ENCODE data around the gene ARID2. TPM values are rescaled to one million over a fixed set of nuclear protein-coding genes. Genes with fewer than 3 reads are reported as not detected.

Gene ARID2
- total and polyA plus RNA-seq, 2 of the 4 experiments (the other 2 are of a cell fraction): 5.4 to 28.1 TPM

DNA sequence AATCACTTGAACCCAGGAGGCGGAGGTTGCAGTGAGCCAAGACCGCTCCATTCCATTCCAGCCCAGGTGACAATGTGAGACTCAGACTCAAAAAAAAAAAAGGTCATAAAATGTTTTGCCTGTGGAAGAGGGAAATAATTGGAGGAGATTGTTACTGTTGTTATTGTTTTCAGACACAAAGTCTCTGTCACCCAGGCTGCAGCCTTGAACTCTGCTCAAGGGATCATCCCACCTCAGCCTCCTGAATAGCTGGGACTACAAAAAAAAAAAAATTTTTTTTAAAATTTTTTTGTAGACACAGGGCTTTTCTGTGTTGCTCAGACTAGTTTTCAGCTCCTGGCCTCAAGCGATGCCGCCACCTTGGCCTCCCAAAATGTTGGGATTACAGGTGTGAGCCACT, 33.9 kb downstream of the ARID2 start:
- Histone ChIP-seq H3K9me1 (ENCODE audit: insufficient read depth, low read length) (0 out of 2 replicates have a peak, but pooled peaks cover 3% of the 10 kb centered on the region), H3K56ac (ENCODE audit: extremely low read depth, insufficient read depth, low read length) (no peak overlapping the region), H3K27ac (ENCODE audit: insufficient read depth, low read length) (no peak overlapping the region), H3K79me1 (ENCODE audit: low read depth in 1 of 2, low read length in 2 of 2) (peaks cover 30 to 47% of the 10 kb centered on the region in 2 experiments), H4K8ac (ENCODE audit: low read depth in 2 of 2, low read length in 2 of 2) (no peak overlapping the region), H3K9me3 (ENCODE audit: control insufficient read depth, insufficient read depth, low read length) (no peaks in the 10 kb centered on the region; the same call in 1 of the 2 replicates), H3K4ac (ENCODE audit: low read depth, low read length) (no peak overlapping the region), H2BK5ac (ENCODE audit: low read depth, low read length, poor library complexity, severe bottlenecking) (no peak overlapping the region), H3K9ac (ENCODE audit: low read depth, low read length) (no peak overlapping the region), H4K91ac (ENCODE audit: insufficient read depth, low read depth, low read length) (no peak overlapping the region), H2BK15ac (ENCODE audit: low read depth, low read length) (no peak overlapping the region), H3K4me3 (ENCODE audit: insufficient read depth, low read depth, low read length) (no peak overlapping the region), H3K14ac (replicated peaks; ENCODE audit: low read depth, low read length) (no peak overlapping the region), H3K4me2 (ENCODE audit: low read depth, low read length) (no peak overlapping the region), H2AK9ac (replicated peaks; ENCODE audit: low read depth, low read length, poor library complexity) (no peak overlapping the region), H3K27me3 (ENCODE audit: control insufficient read depth, insufficient read depth, low read length) (no peaks in the 10 kb centered on the region), H4K5ac (ENCODE audit: low read depth, low read length) (no peak overlapping the region), H2AK5ac (ENCODE audit: low read depth, low read length) (no peak overlapping the region), H3K23ac (ENCODE audit: low read depth, low read length) (peak overlapping the region; percentile 49; the same call in 1 of the 2 replicates), H2AFZ (replicated peaks; ENCODE audit: low read length, poor library complexity) (no peak overlapping the region), H4K20me1 (ENCODE audit: insufficient read depth, low read length) (peaks cover 5% of the 10 kb centered on the region; the same call in 1 of the 2 replicates), H2BK120ac (ENCODE audit: low read depth, low read length) (no peak overlapping the region), H3K36me3 (ENCODE audit: control insufficient read depth, insufficient read depth, low read length) (no peaks in the 10 kb centered on the region), H2BK20ac (ENCODE audit: low read depth, low read length) (no peak overlapping the region), H3K18ac (ENCODE audit: low read depth, low read length) (no peak overlapping the region), H3K4me1 (ENCODE audit: control insufficient read depth, insufficient read depth, low read length) (no peaks in the 10 kb centered on the region)
- no peak for TF ChIP-seq MXI1 (IDR thresholded peaks at IDR 0.05; ENCODE audit: borderline replicate concordance, low read depth, low read length)
- no peak for TF ChIP-seq SMC3 (IDR thresholded peaks at IDR 0.05; ENCODE audit: low read depth, low read length)
- TF ChIP-seq RFX5 (IDR thresholded peaks at IDR 0.05; ENCODE audit: low read depth, low read length): no peak
- no peak for TF ChIP-seq POLR2A (IDR thresholded peaks at IDR 0.05; ENCODE audit: low read depth, low read length)
- TF ChIP-seq, protein P1, sequence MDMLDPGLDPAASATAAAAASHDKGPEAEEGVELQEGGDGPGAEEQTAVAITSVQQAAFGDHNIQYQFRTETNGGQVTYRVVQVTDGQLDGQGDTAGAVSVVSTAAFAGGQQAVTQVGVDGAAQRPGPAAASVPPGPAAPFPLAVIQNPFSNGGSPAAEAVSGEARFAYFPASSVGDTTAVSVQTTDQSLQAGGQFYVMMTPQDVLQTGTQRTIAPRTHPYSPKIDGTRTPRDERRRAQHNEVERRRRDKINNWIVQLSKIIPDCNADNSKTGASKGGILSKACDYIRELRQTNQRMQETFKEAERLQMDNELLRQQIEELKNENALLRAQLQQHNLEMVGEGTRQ (IDR thresholded peaks at IDR 0.05; ENCODE audit: low read depth, low read length): no peak
- TF ChIP-seq ELK1 (IDR thresholded peaks at IDR 0.05; ENCODE audit: borderline replicate concordance, low read depth, low read length): no peak
- TF ChIP-seq NFE2L2 (IDR thresholded peaks at IDR 0.05; ENCODE audit: low read depth, low read length): no peak
- no peak for TF ChIP-seq CHD1 (IDR thresholded peaks at IDR 0.05; ENCODE audit: low read depth, low read length)
- no TSS peak for BruUV-seq (replicated peaks)
- ATAC-seq (ENCODE audit: low read depth) (no peak), DNase-seq (no peak)
- intact Hi-C loops (cut with micrococcal nuclease): loop anchor here (2.0 to 5.0 kb wide), 3 partner anchors 144 to 244 kb away; no protein-coding TSS in a partner anchor
- POLR2A ChIA-PET (ENCODE audit: unreplicated experiment): no interaction called here
- dilution Hi-C loops (cut with HindIII; ENCODE audit: low sequenced_read_pairs, unreplicated experiment): no loop called here
- WGBS, 2 experiments (ENCODE audit: extremely low coverage in 2 of 2, insufficient read length in 1 of 2): no CpG with 5 or more reads among the region's 4 CpGs
- in situ Hi-C loops (cut with MboI; ENCODE audit: low sequenced_read_pairs): no loop called here
- CTCF ChIA-PET: interaction anchor here (0.7 to 1.6 kb wide), 4 partner anchors 14 to 1620 kb away, joined by 3 to 6 read pairs (median 3); no protein-coding TSS in a partner anchor
